Measurements from ENCODE around the gene ZFAND2B. TPM values are rescaled to one million over a fixed set of nuclear protein-coding genes. Genes with fewer than 3 reads are reported as not detected.
"Not testable (repeated sequence)": the region's sequence is repeated elsewhere in the genome, so short reads cannot be mapped to it uniquely, and the experiment has no call there.

ZFAND2B gene
- polyA plus RNA-seq, 1 donor, result 54.6 TPM

GRCh38 chr2:219252084-219252483 lies 45.5 kb downstream of the ZFAND2B start:
- Histone ChIP-seq H3K9me3 (ENCODE audit: control insufficient read depth, low read depth, low read length) (no peaks in the 10 kb centered on the region), H3K27me3 (ENCODE audit: control insufficient read depth, insufficient read depth, low read length) (peaks cover 46% of the 10 kb centered on the region), H3K36me3 (ENCODE audit: control insufficient read depth, insufficient read depth, low read length) (peaks cover 18% of the 10 kb centered on the region), H3K27ac (ENCODE audit: low read length) (no peak overlapping the region), H3K4me3 (ENCODE audit: low read length) (peak overlapping the region; percentile 45), H3K4me1 (ENCODE audit: control insufficient read depth, insufficient read depth, low read length) (peaks cover 59% of the 10 kb centered on the region)
- no CpG with 5 or more reads among the region's 5 CpGs for WGBS (ENCODE audit: insufficient coverage, low lambda C conversion rate)
- no peak for DNase-seq

DNA sequence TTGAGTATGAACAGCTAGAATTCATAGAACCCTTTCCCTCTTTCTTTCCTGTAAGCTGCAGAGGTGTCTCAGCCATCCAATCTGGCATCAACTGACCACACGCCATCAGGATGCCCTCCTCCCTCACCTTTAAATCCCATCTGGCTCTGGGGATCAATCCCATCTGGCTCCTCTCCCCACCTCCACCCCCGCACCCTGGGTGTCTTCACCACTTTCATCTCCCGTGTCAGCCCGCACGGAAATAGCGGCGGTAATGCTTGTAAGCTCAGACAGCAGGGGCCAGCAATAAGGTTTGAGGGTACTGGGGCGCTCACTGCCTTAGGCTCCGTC lies 46.0 kb downstream of the ZFAND2B start:
- H3K4me1 ChIP-seq (ENCODE audit: control insufficient read depth, insufficient read depth, low read length), result peaks cover 54% of the 10 kb centered on the region
- H3K4me3 ChIP-seq (ENCODE audit: low read length), result peak overlapping the region; percentile 45

GRCh38 chr2:219252900-219253752 lies 46.5 kb downstream of the ZFAND2B start, which contains the start of gene TUBA4B:
Gene TUBA4B, plus strand, starts transcription at chr2:219253243. Its CDS starts 165 bp downstream, at chr2:219253408.
- Histone ChIP-seq H3K27ac (ENCODE audit: low read length) (peak within 1 kb of the TSS; percentile 15), H3K27me3 (ENCODE audit: control insufficient read depth, insufficient read depth, low read length) (peaks cover 46% of the 10 kb centered on the region), H3K9me3 (ENCODE audit: control insufficient read depth, low read depth, low read length) (no peaks in the 10 kb centered on the region), H3K36me3 (ENCODE audit: control insufficient read depth, insufficient read depth, low read length) (peaks cover 11% of the 10 kb centered on the region), H3K4me1 (ENCODE audit: control insufficient read depth, insufficient read depth, low read length) (peaks cover 48% of the 10 kb centered on the region), H3K4me3 (ENCODE audit: low read length) (peak within 1 kb of the TSS; percentile 45)
- no CpG with 5 or more reads among the region's 49 CpGs for WGBS (ENCODE audit: insufficient coverage, low lambda C conversion rate)
- DNase-seq, result peak in 1 of 2 donors; percentile 49

More for the DNA sequence above, 46.0 kb downstream of the ZFAND2B start:
- Histone ChIP-seq H3K27ac (ENCODE audit: low read length) (no peak overlapping the region), H3K36me3 (ENCODE audit: control insufficient read depth, insufficient read depth, low read length) (peaks cover 17% of the 10 kb centered on the region), H3K9me3 (ENCODE audit: control insufficient read depth, low read depth, low read length) (no peaks in the 10 kb centered on the region), H3K27me3 (ENCODE audit: control insufficient read depth, insufficient read depth, low read length) (peaks cover 46% of the 10 kb centered on the region)
- peak in 1 of 2 donors; percentile 19 for DNase-seq
- WGBS (ENCODE audit: insufficient coverage, low lambda C conversion rate), result no CpG with 5 or more reads among the region's 9 CpGs

GRCh38 chr2:219253753-219254589 lies 47.4 kb downstream of the ZFAND2B start, which contains the start of gene TUBA4A:
Gene TUBA4A, minus strand, starts transcription at chr2:219253918. Its CDS starts 60 bp downstream, at chr2:219253858.
- Histone ChIP-seq H3K27me3 (ENCODE audit: control insufficient read depth, insufficient read depth, low read length) (peaks cover 46% of the 10 kb centered on the region), H3K4me3 (ENCODE audit: low read length) (peak within 1 kb of the TSS; percentile 45), H3K36me3 (ENCODE audit: control insufficient read depth, insufficient read depth, low read length) (peaks cover 8% of the 10 kb centered on the region), H3K4me1 (ENCODE audit: control insufficient read depth, insufficient read depth, low read length) (peaks cover 40% of the 10 kb centered on the region), H3K27ac (ENCODE audit: low read length) (peak within 1 kb of the TSS; percentile 15), H3K9me3 (ENCODE audit: control insufficient read depth, low read depth, low read length) (no peaks in the 10 kb centered on the region)
- no CpG with 5 or more reads among the region's 76 CpGs for WGBS (ENCODE audit: insufficient coverage, low lambda C conversion rate)
- DNase-seq, result peak; percentile 76 to 83

DNA sequence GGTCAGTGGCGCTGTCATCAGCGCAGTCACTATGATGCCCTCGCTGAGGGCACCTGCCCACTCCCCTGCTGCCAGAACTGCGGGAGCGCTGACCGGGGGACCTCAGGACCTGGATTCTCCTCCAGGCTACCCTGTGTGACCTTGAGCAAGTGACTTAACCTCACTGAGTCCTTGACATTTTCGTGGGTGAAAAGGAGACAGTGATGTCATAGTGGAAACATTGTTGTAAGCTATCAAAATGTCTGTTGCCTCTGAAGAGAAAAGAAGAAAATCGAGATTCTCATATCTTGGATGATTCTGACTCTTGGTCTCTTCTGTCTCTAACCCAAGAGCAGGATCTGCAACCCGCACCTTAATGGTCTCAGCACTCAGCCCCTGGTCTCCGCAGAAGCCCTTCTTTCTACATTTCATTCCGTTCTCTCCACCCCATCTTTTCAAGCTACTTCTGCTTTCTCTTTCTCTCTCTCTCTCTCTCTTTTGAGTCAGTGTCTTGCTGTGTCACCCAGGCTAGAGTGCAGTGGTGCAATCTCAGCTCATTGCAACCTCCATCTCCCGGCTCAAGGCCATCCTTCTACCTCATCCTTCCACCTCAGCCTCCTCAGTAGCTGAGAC lies 48.1 kb downstream of the ZFAND2B start:
- Histone ChIP-seq H3K27me3 (ENCODE audit: control insufficient read depth, insufficient read depth, low read length) (peaks cover 46% of the 10 kb centered on the region), H3K9me3 (ENCODE audit: control insufficient read depth, low read depth, low read length) (no peaks in the 10 kb centered on the region), H3K4me1 (ENCODE audit: control insufficient read depth, insufficient read depth, low read length) (peaks cover 33% of the 10 kb centered on the region), H3K4me3 (ENCODE audit: low read length) (peak overlapping the region; percentile 45), H3K36me3 (ENCODE audit: control insufficient read depth, insufficient read depth, low read length) (peaks cover 8% of the 10 kb centered on the region), H3K27ac (ENCODE audit: low read length) (no peak overlapping the region)
- no peak for DNase-seq
- 46% methylated on average over 3 of the region's 12 CpGs for WGBS (ENCODE audit: insufficient coverage, low lambda C conversion rate)

DNA sequence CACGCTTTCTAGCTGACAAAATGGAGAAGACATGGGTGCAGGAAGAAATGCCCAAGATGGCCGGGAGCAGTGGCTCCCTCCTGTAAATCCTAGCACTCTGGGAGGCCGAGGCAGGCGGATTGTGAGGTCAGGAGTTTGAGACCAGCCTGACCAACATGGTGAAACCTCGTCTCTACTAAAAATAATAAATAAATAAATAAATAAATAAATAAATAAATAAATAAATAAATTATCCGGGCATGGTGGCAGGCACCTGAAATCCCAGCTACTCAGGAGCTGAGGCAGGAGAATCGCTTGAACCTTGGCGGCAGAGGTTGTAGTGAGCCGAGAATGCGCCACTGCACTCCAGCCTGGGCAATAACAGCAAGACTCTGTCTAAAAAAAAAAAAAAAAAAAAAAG lies 52.4 kb downstream of the ZFAND2B start:
- H3K4me3 ChIP-seq (ENCODE audit: low read length); H3K9me3 ChIP-seq (ENCODE audit: control insufficient read depth, low read depth, low read length): not testable (repeated sequence)
- 80% methylated on average over 1 of the region's 10 CpGs for WGBS (ENCODE audit: insufficient coverage, low lambda C conversion rate)

More for the DNA sequence above, 52.4 kb downstream of the ZFAND2B start:
- H3K4me1 ChIP-seq (ENCODE audit: control insufficient read depth, insufficient read depth, low read length); DNase-seq; H3K36me3 ChIP-seq (ENCODE audit: control insufficient read depth, insufficient read depth, low read length); H3K27ac ChIP-seq (ENCODE audit: low read length): not testable (repeated sequence)
- H3K27me3 ChIP-seq (ENCODE audit: control insufficient read depth, insufficient read depth, low read length), result peaks cover 35% of the 10 kb centered on the region

Other genes with a start within 250 kb of the ZFAND2B start
- gene CDK5R2, start 247.1 kb upstream of the ZFAND2B start, polyA plus RNA-seq, result 2.9 TPM
- gene FEV, start 221.6 kb upstream of the ZFAND2B start, polyA plus RNA-seq, result 11.9 TPM
- 13.3 TPM for gene CRYBA2, start 213.4 kb upstream of the ZFAND2B start, polyA plus RNA-seq
- gene CFAP65, start 165.3 kb upstream of the ZFAND2B start, polyA plus RNA-seq, result 3.4 TPM
- gene IHH, start 145.9 kb upstream of the ZFAND2B start, polyA plus RNA-seq, result 68.4 TPM
- gene NHEJ1, start 46.0 kb upstream of the ZFAND2B start, polyA plus RNA-seq, result 33.9 TPM
- gene SLC23A3, start 36.8 kb upstream of the ZFAND2B start, polyA plus RNA-seq, result 6.2 TPM
- 56.2 TPM for gene CNPPD1, start 29.9 kb upstream of the ZFAND2B start, polyA plus RNA-seq
- gene RETREG2, start 28.5 kb upstream of the ZFAND2B start, polyA plus RNA-seq, result 82.0 TPM
- gene ABCB6, start 12.2 kb downstream of the ZFAND2B start, polyA plus RNA-seq, result 43.7 TPM
- 41.2 TPM for gene ATG9A, start 22.9 kb downstream of the ZFAND2B start, polyA plus RNA-seq
- gene ANKZF1, start 23.0 kb downstream of the ZFAND2B start, polyA plus RNA-seq, result 65.8 TPM
- gene GLB1L, start 38.7 kb downstream of the ZFAND2B start, polyA plus RNA-seq, result 20.9 TPM
- 36.2 TPM for gene STK16, start 38.7 kb downstream of the ZFAND2B start, polyA plus RNA-seq
- gene TUBA4B, start 46.5 kb downstream of the ZFAND2B start, polyA plus RNA-seq, result not detected
- gene TUBA4A, start 47.1 kb downstream of the ZFAND2B start, polyA plus RNA-seq, result 25.6 TPM
- 46.9 TPM for gene DNAJB2, start 72.6 kb downstream of the ZFAND2B start, polyA plus RNA-seq
- gene PTPRN, start 102.6 kb downstream of the ZFAND2B start, polyA plus RNA-seq, result 9.2 TPM
- 0.46 TPM for gene RESP18, start 126.0 kb downstream of the ZFAND2B start, polyA plus RNA-seq
- gene DNPEP, start 181.1 kb downstream of the ZFAND2B start, polyA plus RNA-seq, result 149 TPM
- 429 TPM for gene DES, start 211.6 kb downstream of the ZFAND2B start, polyA plus RNA-seq
- gene SPEG, start 228.1 kb downstream of the ZFAND2B start, polyA plus RNA-seq, result 35.1 TPM

Data from large intestine (tissue), 3 donors.